HCT116 (cell line): ENCODE data around the gene RPL19. TPM values are rescaled to one million over a fixed set of nuclear protein-coding genes. Genes with fewer than 3 reads are reported as not detected.
A peak's percentile ranks its signal among the peaks of the same experiment; 100 is the strongest.

Experiments used
- ATAC-seq: fragments of 200-7000 bp; cut with Tn5 transposase; 2 replicates; pipeline ENCODE4 v1.9.1; 2020; ENCODE audit warnings: mild to moderate bottlenecking, moderate library complexity
- BruUV-seq: library from RNA; stranded (reverse); fragments of 400-500 nt; replicated peaks from 2 replicates; lab custom pipeline; 2021; lab: Mats Ljungman, UMichigan
- CTCF ChIA-PET: fragments of 300-600 bp; sonication (Branson Sonifier 250); formaldehyde crosslinking; loops from one replicate; lab custom pipeline; 2021; ENCODE audit warnings: antibody characterized with exemption; lab: Charles Lee
- POLR2A ChIA-PET: fragments of 300-600, 350-600 bp; sonication (Branson Sonifier 250); formaldehyde crosslinking; loops from one replicate; lab custom pipeline; 2021; ENCODE audit warnings: antibody characterized with exemption; lab: Charles Lee
- RAD21 ChIA-PET, 2 experiments: fragments of 300-600 bp; sonication (Branson Sonifier 250); formaldehyde crosslinking; loops; one replicate each; lab custom pipeline; 2023; ENCODE audit warnings: low total read pairs in 2 of 2; ENCODE audit not compliant: uncharacterized antibody in 2 of 2, unreplicated experiment in 2 of 2, low non-redundant PET in 1 of 2; lab: Charles Lee
- DNase-seq: peaks from one replicate; pipeline ENCODE4 v3.0.0-alpha.2; 2010; ENCODE audit warnings: low read depth, low spot score
- H2AFZ ChIP-seq: fragments of 200-600 bp; shearing (Covaris generic), sonication (generic); 2 replicates; pipeline ENCODE4 v1.6.1; 2017; ENCODE audit warnings: low read depth, mixed run types, mixed read lengths, antibody characterized with exemption, low read length; ENCODE audit not compliant: poor library complexity, severe bottlenecking
- H3K27ac ChIP-seq: 2 replicates; pipeline ENCODE4 v1.5.1; 2012; ENCODE audit warnings: low read depth, low read length
- H3K27me3 ChIP-seq: fragments of 200-600 bp; sonication (generic); 2 replicates; pipeline ENCODE4 v1.6.1; 2016; ENCODE audit warnings: mixed run types, low read length, mixed read lengths; ENCODE audit not compliant: insufficient read depth
- H3K36me3 ChIP-seq, 2 experiments: fragments of 200-500 bp in 1 of 2; fragments of 200-600 bp in 1 of 2; sonication (Bioruptor generic) in 1 of 2; sonication (generic) in 1 of 2; 2 replicates each; pipeline versions ENCODE4 v1.5.1 to v1.6.1; 2014 to 2016; ENCODE audit warnings: low read length in 2 of 2, inconsistent platforms in 1 of 2, mixed read lengths in 1 of 2, mixed run types in 1 of 2; ENCODE audit not compliant: insufficient read depth in 2 of 2, control insufficient read depth in 1 of 2
- H3K4me1 ChIP-seq, 2 experiments: fragments of 200-600 bp in 1 of 2; sonication (generic) in 1 of 2; 2 replicates each; pipeline versions ENCODE4 v1.5.1 to v1.6.1; 2012 to 2017; ENCODE audit warnings: low read length in 2 of 2, inconsistent platforms in 1 of 2, mild to moderate bottlenecking in 1 of 2, mixed read lengths in 1 of 2, mixed run types in 1 of 2, moderate library complexity in 1 of 2; ENCODE audit not compliant: insufficient read depth in 2 of 2, control insufficient read depth in 1 of 2
- H3K4me2 ChIP-seq: fragments of 200-600 bp; sonication (generic); 2 replicates; pipeline ENCODE4 v1.6.1; 2017; ENCODE audit warnings: mixed run types, low read length, mixed read lengths
- H3K4me3 ChIP-seq, 2 experiments: fragments of 200-600 bp in 1 of 2; sonication (generic) in 1 of 2; replicated peaks in 1 of 2; 2 replicates each; pipeline ENCODE4 v1.5.1; 2011 to 2016; ENCODE audit warnings: low read length in 2 of 2, control low read depth in 1 of 2, low read depth in 1 of 2, mild to moderate bottlenecking in 1 of 2, mixed read lengths in 1 of 2, mixed run types in 1 of 2
- H3K79me2 ChIP-seq: fragments of 200-600 bp; sonication (generic); 2 replicates; pipeline ENCODE4 v1.6.1; 2017; ENCODE audit warnings: mild to moderate bottlenecking, mixed run types, low read length, moderate library complexity, mixed read lengths; ENCODE audit not compliant: insufficient read depth
- H3K9ac ChIP-seq: fragments of 200-600 bp; sonication (generic); 2 replicates; pipeline ENCODE4 v1.6.1; 2016; ENCODE audit warnings: low read length, mixed read lengths
- H3K9me2 ChIP-seq: fragments of 200-600 bp; sonication (generic), shearing (Covaris generic); 2 replicates; pipeline ENCODE4 v1.6.1; 2017; ENCODE audit warnings: mixed run types, mild to moderate bottlenecking, moderate library complexity; ENCODE audit not compliant: insufficient read depth
- H3K9me3 ChIP-seq, 2 experiments: fragments of 200-500 bp in 1 of 2; fragments of 200-600 bp in 1 of 2; sonication (Bioruptor generic) in 1 of 2; sonication (generic) in 1 of 2; 2 replicates each; pipeline ENCODE4 v1.6.1; 2014 to 2017; ENCODE audit warnings: low read length in 2 of 2, mixed read lengths in 2 of 2, inconsistent platforms in 1 of 2, low read depth in 1 of 2, mild to moderate bottlenecking in 1 of 2, mixed run types in 1 of 2, moderate library complexity in 1 of 2; ENCODE audit not compliant: control insufficient read depth in 1 of 2, insufficient read depth in 1 of 2
- H4K20me1 ChIP-seq: fragments of 200-600 bp; sonication (generic), shearing (Covaris generic); 2 replicates; pipeline ENCODE4 v1.6.1; 2017; ENCODE audit warnings: mixed run types, mild to moderate bottlenecking, moderate library complexity; ENCODE audit not compliant: insufficient read depth
- CBX3 ChIP-seq: IDR thresholded peaks from 2 replicates; pipeline ENCODE4 v1.6.1; 2012; ENCODE audit warnings: low read depth
- CEBPB ChIP-seq: IDR thresholded peaks from 2 replicates; pipeline ENCODE4 v1.6.1; 2012; ENCODE audit warnings: low read depth
- EZH2 ChIP-seq: fragments of 200-600 bp; sonication (generic); IDR thresholded peaks from 2 replicates; pipeline ENCODE4 v1.6.1; 2017; ENCODE audit warnings: antibody characterized with exemption, mixed run types
- SP1 ChIP-seq: IDR thresholded peaks from 2 replicates; pipeline ENCODE4 v1.6.1; 2012; ENCODE audit warnings: low read depth
- SRF ChIP-seq: IDR thresholded peaks from 2 replicates; pipeline ENCODE4 v1.6.1; 2012; ENCODE audit warnings: low read depth
- ZFX ChIP-seq: fragments of 450-650 bp; IDR thresholded peaks from 2 replicates; pipeline ENCODE4 v1.6.1; 2017
- intact Hi-C: fragments of 100-400 bp; cut with micrococcal nuclease; formaldehyde crosslinking; loops from 2 replicates; pipeline ENCODE4 v1.10.0; 2022
- total RNA-seq: library from RNA; stranded (reverse); gene quantifications from one replicate; pipeline ENCODE4 v1.2.1, GENCODE V29; 2021; ENCODE audit not compliant: unreplicated experiment

Gene RPL19
- total RNA-seq, 1 experiment from 2014 or later: 2,276 TPM

- TF ChIP-seq ZFX: no peak
Measured at GRCh38 chr17:39151150-39151942, 48.7 kb upstream of the RPL19 start, which contains the start of gene PLXDC1 (continued).

- no peak for TF ChIP-seq CBX3
- TF ChIP-seq EZH2: no peak
- no peak for TF ChIP-seq ZFX
- no peak for TF ChIP-seq SP1
- no peak for TF ChIP-seq SRF
- TF ChIP-seq CEBPB: no peak
- no TSS peak for BruUV-seq
- RAD21 ChIA-PET: interaction anchor here (0.7 to 2.8 kb wide), 5 partner anchors 20 to 169 kb away, joined by 3 to 25 read pairs (median 5); no protein-coding TSS in a partner anchor
- intact Hi-C loops: loop anchor here (2.0 to 10.0 kb wide), 2 partner anchors 283 to 417 kb away; partner anchors contain the start of gene CISD3
- Histone ChIP-seq H3K9ac (peak overlapping the region; percentile 67), H3K4me3 (peak overlapping the region; percentile 36 to 62), H3K27ac (peak overlapping the region; percentile 56), H3K27me3 (no peaks in the 10 kb centered on the region), H3K4me2 (peak overlapping the region; percentile 94), H3K36me3 (no peaks in the 10 kb centered on the region), H4K20me1 (no peaks in the 10 kb centered on the region), H2AFZ (peak overlapping the region; percentile 89), H3K9me3 (no peaks in the 10 kb centered on the region), H3K9me2 (no peaks in the 10 kb centered on the region), H3K79me2 (no peaks in the 10 kb centered on the region), H3K4me1 (peaks cover 11 to 23% of the 10 kb centered on the region in 2 experiments)
- ATAC-seq (peak; percentile 18; the same call in 1 of the 2 replicates), DNase-seq (peak; percentile 28)
- CTCF ChIA-PET: interaction anchor here (0.6 to 3.7 kb wide), 13 partner anchors 8 to 401 kb away, joined by 3 to 135 read pairs (median 5); partner anchors contain the start of genes LASP1 and RPL19
- POLR2A ChIA-PET: interaction anchor here (0.6 to 2.5 kb wide), 7 partner anchors 12 to 299 kb away, joined by 3 to 17 read pairs (median 7); partner anchors contain the start of genes RPL19 and RPL23
Measured at GRCh38 chr17:39151943-39152818, 47.9 kb upstream of the RPL19 start.
